Dermis lymphatic vessel endothelial cell (primary cell): ENCODE results near the gene C1orf232. TPM values are rescaled to one million over a fixed set of nuclear protein-coding genes. Genes with fewer than 3 reads are reported as not detected.

Experiments used
- total RNA-seq: library from RNA; depleted of rRNA; stranded (reverse); fragments of >200 nt; gene quantifications from 2 replicates; pipeline ENCODE4 v1.2.1, GENCODE V29; 2014

C1orf232 gene
- not detected in 2 replicates for total RNA-seq

GRCh38 chr1:26168410-26169197 is at the start of gene C1orf232:
TSS of gene C1orf232 (minus strand) at chr1:26168963. CDS start at chr1:26168499, 464 bp downstream.

GRCh38 chr1:26190373-26190987 is 21.7 kb upstream of the C1orf232 start, which contains the start of gene CATSPER4:
TSS of gene CATSPER4 (plus strand) at chr1:26190602. CDS start at chr1:26190628, 26 bp downstream.

GRCh38 chr1:26177182-26177684 is 8.5 kb upstream of the C1orf232 start, which contains the start of gene CNKSR1:
TSS of gene CNKSR1 (plus strand) at chr1:26177491. CDS start at chr1:26177548, 57 bp downstream.

GRCh38 chr1:26171084-26172072 is 2.6 kb upstream of the C1orf232 start, which contains the start of gene ZNF593OS:
TSS of gene ZNF593OS (minus strand) at chr1:26171832. CDS start at chr1:26171661, 171 bp downstream.

DNA sequence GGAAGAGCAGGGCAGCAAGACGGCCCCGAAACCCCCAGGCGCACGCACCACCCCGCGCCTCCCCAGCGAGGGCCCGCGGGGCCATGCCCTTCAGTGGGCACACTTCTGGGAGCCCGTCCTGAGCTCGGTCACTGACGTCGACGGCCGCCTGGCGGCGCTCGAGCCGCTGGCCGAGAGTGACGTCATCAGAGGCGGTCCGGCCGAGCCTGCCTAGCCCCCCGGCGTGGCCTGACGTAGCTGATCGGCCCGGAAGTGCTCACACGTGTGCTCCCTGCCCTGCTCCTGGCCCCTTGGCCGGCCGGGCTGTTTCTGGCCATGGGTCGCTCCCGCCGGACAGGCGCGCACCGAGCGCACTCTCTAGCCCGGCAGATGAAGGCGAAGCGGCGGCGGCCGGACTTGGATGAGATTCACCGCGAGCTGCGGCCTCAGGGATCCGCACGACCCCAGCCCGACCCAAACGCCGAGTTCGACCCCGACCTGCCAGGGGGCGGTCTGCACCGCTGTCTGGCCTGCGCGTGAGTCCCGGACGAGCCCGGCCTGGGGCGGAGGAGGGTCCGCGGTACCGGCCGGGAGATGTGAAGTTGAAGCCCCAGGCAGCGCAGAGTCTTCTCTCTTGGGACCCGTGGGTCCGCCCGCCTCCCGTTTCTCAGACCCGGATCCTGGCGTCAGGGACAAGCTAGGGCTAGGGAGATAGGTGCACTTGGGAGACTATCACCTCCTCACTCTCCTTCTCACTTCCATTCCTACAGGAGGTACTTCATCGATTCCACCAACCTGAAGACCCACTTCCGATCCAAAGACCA is 1.1 kb upstream of the C1orf232 start, which contains the start of gene ZNF593:
TSS of gene ZNF593 (plus strand) at position 240 of the 803 bp plus-strand sequence. CDS start at position 316, 76 bp downstream.

GRCh38 chr1:26158908-26159742 is 9.6 kb downstream of the C1orf232 start, which contains the start of gene FAM110D:
TSS of gene FAM110D (plus strand) at chr1:26159079. CDS start at chr1:26161292, 2,213 bp downstream.

Other genes starting within 250 kb of the C1orf232 start
- gene PAFAH2, start 170.9 kb downstream of the C1orf232 start, total RNA-seq = 8.3 and 13.9 TPM in 2 replicates
- not detected in 2 replicates for gene EXTL1, start 147.2 kb downstream of the C1orf232 start, total RNA-seq
- gene SLC30A2, start 122.8 kb downstream of the C1orf232 start, total RNA-seq = not detected in 2 replicates
- gene TRIM63, start 101.3 kb downstream of the C1orf232 start, total RNA-seq = under 0.01 TPM in 1 of 2 replicates, not detected in the other
- gene PDIK1L, start 57.1 kb downstream of the C1orf232 start, total RNA-seq = 5.9 and 7.4 TPM in 2 replicates
- 5.5 and 6.3 TPM in 2 replicates for gene FAM110D, start 9.9 kb downstream of the C1orf232 start, total RNA-seq
- 17.2 and 21.5 TPM in 2 replicates for gene ZNF593, start 945 bp upstream of the C1orf232 start, total RNA-seq
- 0.11 TPM in 1 of 2 replicates, not detected in the other for gene ZNF593OS, start 2.9 kb upstream of the C1orf232 start, total RNA-seq
- gene CNKSR1, start 8.5 kb upstream of the C1orf232 start, total RNA-seq = not detected in 2 replicates
- gene CATSPER4, start 21.6 kb upstream of the C1orf232 start, total RNA-seq = not detected in 2 replicates
- gene CEP85, start 65.2 kb upstream of the C1orf232 start, total RNA-seq = 4.4 and 4.9 TPM in 2 replicates
- gene SH3BGRL3, start 111.1 kb upstream of the C1orf232 start, total RNA-seq = 12.2 and 18.2 TPM in 2 replicates
- 1.2 and 1.7 TPM in 2 replicates for gene UBXN11, start 137.7 kb upstream of the C1orf232 start, total RNA-seq
- not detected in 2 replicates for gene CD52, start 149.0 kb upstream of the C1orf232 start, total RNA-seq
- 0.26 and 0.33 TPM in 2 replicates for gene CRYBG2, start 185.2 kb upstream of the C1orf232 start, total RNA-seq
- gene ZNF683, start 203.8 kb upstream of the C1orf232 start, total RNA-seq = not detected in 2 replicates
- gene LIN28A, start 241.9 kb upstream of the C1orf232 start, total RNA-seq = not detected in 2 replicates